GM12875 (cell line): ENCODE data around the gene STRIP1.
A peak's percentile ranks its signal among the peaks of the same experiment; 100 is the strongest.

Experiments used
- H3K4me3 ChIP-seq: one replicate; pipeline ENCODE4 v1.5.1; 2011; ENCODE audit warnings: low read depth, low read length, control low read depth
- CTCF ChIP-seq: IDR thresholded peaks from 2 replicates; pipeline ENCODE4 v1.5.1; 2011; ENCODE audit warnings: low read depth, mild to moderate bottlenecking, control low read depth, inconsistent platforms, low read length, moderate library complexity, borderline replicate concordance; ENCODE audit not compliant: insufficient read depth

STRIP1 gene

GRCh38 chr1:110051262-110051648 is 16.8 kb downstream of the STRIP1 start:
- no peak overlapping the region for H3K4me3 ChIP-seq
- no peak for TF ChIP-seq CTCF

DNA sequence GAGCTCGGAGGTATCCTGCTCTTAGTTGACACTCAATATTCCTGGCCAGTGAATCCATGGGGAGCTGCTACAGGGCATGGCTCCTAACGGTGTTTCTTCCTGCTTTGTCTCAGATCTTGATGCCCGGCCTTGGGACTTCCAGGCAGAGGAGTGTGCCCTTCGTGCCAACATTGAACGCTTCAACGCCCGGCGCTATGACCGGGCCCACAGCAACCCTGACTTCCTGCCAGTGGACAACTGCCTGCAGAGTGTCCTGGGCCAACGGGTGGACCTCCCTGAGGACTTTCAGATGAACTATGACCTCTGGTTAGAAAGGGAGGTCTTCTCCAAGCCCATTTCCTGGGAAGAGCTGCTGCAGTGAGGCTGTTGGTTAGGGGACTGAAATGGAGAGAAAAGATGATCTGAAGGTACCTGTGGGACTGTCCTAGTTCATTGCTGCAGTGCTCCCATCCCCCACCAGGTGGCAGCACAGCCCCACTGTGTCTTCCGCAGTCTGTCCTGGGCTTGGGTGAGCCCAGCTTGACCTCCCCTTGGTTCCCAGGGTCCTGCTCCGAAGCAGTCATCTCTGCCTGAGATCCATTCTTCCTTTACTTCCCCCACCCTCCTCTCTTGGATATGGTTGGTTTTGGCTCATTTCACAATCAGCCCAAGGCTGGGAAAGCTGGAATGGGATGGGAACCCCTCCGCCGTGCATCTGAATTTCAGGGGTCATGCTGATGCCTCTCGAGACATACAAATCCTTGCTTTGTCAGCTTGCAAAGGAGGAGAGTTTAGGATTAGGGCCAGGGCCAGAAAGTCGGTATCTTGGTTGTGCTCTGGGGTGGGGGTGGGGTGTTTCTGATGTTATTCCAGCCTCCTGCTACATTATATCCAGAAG is 19.4 kb downstream of the STRIP1 start:
- no peak overlapping the region for H3K4me3 ChIP-seq
- TF ChIP-seq CTCF: peak; percentile 99

GRCh38 chr1:110055493-110056284 is 21.3 kb downstream of the STRIP1 start:
- TF ChIP-seq CTCF: no peak
- H3K4me3 ChIP-seq: no peak overlapping the region

- no peak overlapping the region for H3K4me3 ChIP-seq
- no peak for TF ChIP-seq CTCF
Measured at GRCh38 chr1:110056285-110056683, 21.9 kb downstream of the STRIP1 start.

DNA sequence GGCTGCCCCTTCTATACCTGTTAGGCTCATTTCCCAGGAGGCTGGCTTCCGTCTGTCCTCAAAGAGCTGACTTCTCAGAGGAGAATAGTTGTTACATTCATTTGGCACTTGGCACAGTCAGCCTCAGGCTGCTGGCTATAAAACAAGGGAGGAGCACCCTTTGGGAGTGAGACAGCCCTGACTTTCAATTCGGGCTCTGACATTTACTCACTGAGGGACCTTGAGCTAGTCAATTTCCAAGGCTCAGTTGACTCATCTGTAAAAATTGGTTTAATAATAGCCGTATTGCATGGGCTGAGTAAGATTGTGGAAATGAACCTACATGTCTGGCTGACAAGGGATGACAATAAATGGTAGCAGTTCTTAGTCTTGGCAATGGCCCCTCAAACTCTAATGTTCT is 22.4 kb downstream of the STRIP1 start:
- no peak for TF ChIP-seq CTCF

DNA sequence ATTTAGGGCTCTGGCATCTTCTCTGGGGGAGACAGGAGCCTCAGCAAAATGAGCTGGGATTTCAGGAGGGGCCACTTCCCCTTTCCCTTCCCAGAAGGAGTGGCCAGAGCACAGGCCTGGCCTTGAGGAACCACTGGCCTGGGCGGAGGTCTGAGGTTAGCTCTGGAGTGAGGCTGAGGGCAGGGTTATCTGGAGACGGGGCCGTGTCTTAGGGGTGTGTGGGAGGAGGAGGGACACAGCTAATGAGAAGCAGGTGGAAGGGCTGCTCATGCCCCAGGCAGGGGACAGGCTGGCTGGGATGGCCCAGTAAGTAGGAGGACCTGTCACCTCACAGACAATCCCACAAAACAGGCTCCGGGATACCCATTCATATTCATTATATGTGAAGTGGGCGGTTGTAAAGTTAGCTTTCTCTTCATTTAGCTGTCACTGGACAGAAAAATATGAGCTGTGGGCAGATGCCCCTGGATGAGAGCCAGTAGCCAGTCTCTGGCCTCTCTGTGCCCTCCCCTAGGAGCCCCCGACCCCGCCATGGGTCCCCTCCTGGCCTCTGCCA is 23.6 kb downstream of the STRIP1 start:
- H3K4me3 ChIP-seq: no peak overlapping the region
- no peak for TF ChIP-seq CTCF

More for the DNA sequence above, 22.4 kb downstream of the STRIP1 start:
- H3K4me3 ChIP-seq: no peak overlapping the region
